Body of pancreas (tissue), 4 donors: ENCODE results near the gene NELL2.

ENCODE experiments used
- POLR2A ChIP-seq, 3 donors: fragments of 450-650 bp; IDR thresholded peaks; one replicate each; pipeline ENCODE4 v1.6.1; 2016; ENCODE audit warnings: antibody characterized with exemption in 3 of 3, mild to moderate bottlenecking in 2 of 3
- TF ChIP-seq, protein P1 (sequence below), 7 experiments: fragments of 450-650 bp in 4 of 7; fragments of 200-600 bp in 3 of 7; sonication (generic) in 3 of 7; IDR thresholded peaks; one replicate each; pipeline ENCODE4 v1.5.1; 2016 to 2019; ENCODE audit warnings: antibody characterized with exemption in 7 of 7

- TF ChIP-seq, protein P1, sequence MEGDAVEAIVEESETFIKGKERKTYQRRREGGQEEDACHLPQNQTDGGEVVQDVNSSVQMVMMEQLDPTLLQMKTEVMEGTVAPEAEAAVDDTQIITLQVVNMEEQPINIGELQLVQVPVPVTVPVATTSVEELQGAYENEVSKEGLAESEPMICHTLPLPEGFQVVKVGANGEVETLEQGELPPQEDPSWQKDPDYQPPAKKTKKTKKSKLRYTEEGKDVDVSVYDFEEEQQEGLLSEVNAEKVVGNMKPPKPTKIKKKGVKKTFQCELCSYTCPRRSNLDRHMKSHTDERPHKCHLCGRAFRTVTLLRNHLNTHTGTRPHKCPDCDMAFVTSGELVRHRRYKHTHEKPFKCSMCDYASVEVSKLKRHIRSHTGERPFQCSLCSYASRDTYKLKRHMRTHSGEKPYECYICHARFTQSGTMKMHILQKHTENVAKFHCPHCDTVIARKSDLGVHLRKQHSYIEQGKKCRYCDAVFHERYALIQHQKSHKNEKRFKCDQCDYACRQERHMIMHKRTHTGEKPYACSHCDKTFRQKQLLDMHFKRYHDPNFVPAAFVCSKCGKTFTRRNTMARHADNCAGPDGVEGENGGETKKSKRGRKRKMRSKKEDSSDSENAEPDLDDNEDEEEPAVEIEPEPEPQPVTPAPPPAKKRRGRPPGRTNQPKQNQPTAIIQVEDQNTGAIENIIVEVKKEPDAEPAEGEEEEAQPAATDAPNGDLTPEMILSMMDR (IDR thresholded peaks at IDR 0.05) = no peak
- no peak for TF ChIP-seq POLR2A (IDR thresholded peaks at IDR 0.05)
Observed at GRCh38 chr12:44709166-44709565, 166.9 kb downstream of the NELL2 start.
